IMR-90 (cell line): ENCODE results near the gene FOCAD.

Source experiments
- BHLHE40 ChIP-seq: fragments of 150-350 bp; IDR thresholded peaks from 2 replicates; pipeline ENCODE4 v1.6.1; 2016; ENCODE audit warnings: mild to moderate bottlenecking, low read depth, low read length
- CEBPB ChIP-seq: IDR thresholded peaks from 2 replicates; pipeline ENCODE4 v1.6.1; 2012; ENCODE audit warnings: low read depth, low read length, improper control_type of control experiment
- FOS ChIP-seq: fragments of 150-350 bp; IDR thresholded peaks from 2 replicates; pipeline ENCODE4 v1.6.1; 2016; ENCODE audit warnings: low read depth, low read length
- MXI1 ChIP-seq: IDR thresholded peaks from 2 replicates; pipeline ENCODE4 v1.6.1; 2012; ENCODE audit warnings: low read depth, mild to moderate bottlenecking, low read length, moderate library complexity, borderline replicate concordance
- POLR2A ChIP-seq: IDR thresholded peaks from 2 replicates; pipeline ENCODE4 v1.6.1; 2012; ENCODE audit warnings: mild to moderate bottlenecking, low read depth, low read length
- RFX5 ChIP-seq: IDR thresholded peaks from 2 replicates; pipeline ENCODE4 v1.8.0; 2012; ENCODE audit warnings: low read depth, mild to moderate bottlenecking, low read length, moderate library complexity
- SMC3 ChIP-seq: fragments of 150-350 bp; IDR thresholded peaks from 2 replicates; pipeline ENCODE4 v1.6.1; 2016; ENCODE audit warnings: low read depth, mild to moderate bottlenecking, antibody characterized with exemption, low read length, moderate library complexity
- TF ChIP-seq, protein P1 (sequence below): conservative IDR thresholded peaks from 2 replicates; pipeline ENCODE4 v1.5.1; 2012; ENCODE audit warnings: mild to moderate bottlenecking, low read depth, low read length, improper control_type of control experiment

DNA sequence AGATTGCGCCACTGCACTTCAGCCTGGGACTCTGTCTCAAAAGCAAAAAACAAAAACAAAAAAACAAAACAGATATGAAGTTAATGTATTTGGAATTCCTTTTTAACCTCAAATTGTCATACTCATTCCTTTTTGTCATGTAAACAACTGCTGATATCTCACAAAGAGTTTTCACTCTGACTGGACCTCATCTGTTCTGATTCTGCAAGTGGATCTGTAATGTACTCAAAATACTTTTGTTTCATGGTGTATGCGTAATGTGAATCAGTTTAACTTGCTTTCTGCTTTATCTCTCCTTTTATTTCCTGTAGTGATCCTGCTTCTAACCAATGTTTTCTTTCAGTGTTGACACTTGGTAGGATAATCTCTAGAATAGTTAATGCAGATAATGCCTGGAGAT lies 106.7 kb downstream of the FOCAD start:
- TF ChIP-seq SMC3 (no peak), CEBPB (no peak), POLR2A (no peak), MXI1 (no peak), FOS (no peak), BHLHE40 (no peak), RFX5 (no peak)
- TF ChIP-seq, protein P1, sequence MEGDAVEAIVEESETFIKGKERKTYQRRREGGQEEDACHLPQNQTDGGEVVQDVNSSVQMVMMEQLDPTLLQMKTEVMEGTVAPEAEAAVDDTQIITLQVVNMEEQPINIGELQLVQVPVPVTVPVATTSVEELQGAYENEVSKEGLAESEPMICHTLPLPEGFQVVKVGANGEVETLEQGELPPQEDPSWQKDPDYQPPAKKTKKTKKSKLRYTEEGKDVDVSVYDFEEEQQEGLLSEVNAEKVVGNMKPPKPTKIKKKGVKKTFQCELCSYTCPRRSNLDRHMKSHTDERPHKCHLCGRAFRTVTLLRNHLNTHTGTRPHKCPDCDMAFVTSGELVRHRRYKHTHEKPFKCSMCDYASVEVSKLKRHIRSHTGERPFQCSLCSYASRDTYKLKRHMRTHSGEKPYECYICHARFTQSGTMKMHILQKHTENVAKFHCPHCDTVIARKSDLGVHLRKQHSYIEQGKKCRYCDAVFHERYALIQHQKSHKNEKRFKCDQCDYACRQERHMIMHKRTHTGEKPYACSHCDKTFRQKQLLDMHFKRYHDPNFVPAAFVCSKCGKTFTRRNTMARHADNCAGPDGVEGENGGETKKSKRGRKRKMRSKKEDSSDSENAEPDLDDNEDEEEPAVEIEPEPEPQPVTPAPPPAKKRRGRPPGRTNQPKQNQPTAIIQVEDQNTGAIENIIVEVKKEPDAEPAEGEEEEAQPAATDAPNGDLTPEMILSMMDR, result no peak
